ENCODE data around the gene ASPA.

- TF ChIP-seq, protein P1, sequence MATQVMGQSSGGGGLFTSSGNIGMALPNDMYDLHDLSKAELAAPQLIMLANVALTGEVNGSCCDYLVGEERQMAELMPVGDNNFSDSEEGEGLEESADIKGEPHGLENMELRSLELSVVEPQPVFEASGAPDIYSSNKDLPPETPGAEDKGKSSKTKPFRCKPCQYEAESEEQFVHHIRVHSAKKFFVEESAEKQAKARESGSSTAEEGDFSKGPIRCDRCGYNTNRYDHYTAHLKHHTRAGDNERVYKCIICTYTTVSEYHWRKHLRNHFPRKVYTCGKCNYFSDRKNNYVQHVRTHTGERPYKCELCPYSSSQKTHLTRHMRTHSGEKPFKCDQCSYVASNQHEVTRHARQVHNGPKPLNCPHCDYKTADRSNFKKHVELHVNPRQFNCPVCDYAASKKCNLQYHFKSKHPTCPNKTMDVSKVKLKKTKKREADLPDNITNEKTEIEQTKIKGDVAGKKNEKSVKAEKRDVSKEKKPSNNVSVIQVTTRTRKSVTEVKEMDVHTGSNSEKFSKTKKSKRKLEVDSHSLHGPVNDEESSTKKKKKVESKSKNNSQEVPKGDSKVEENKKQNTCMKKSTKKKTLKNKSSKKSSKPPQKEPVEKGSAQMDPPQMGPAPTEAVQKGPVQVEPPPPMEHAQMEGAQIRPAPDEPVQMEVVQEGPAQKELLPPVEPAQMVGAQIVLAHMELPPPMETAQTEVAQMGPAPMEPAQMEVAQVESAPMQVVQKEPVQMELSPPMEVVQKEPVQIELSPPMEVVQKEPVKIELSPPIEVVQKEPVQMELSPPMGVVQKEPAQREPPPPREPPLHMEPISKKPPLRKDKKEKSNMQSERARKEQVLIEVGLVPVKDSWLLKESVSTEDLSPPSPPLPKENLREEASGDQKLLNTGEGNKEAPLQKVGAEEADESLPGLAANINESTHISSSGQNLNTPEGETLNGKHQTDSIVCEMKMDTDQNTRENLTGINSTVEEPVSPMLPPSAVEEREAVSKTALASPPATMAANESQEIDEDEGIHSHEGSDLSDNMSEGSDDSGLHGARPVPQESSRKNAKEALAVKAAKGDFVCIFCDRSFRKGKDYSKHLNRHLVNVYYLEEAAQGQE (IDR thresholded peaks at IDR 0.05; ENCODE audit: low read depth, low read length) = no peak
- TF ChIP-seq CTCF (IDR thresholded peaks at IDR 0.05) (no peak), JUND (IDR thresholded peaks at IDR 0.05) (no peak), CHD2 (IDR thresholded peaks at IDR 0.05; ENCODE audit: low read length, partially characterized antibody) (no peak), POLR2AphosphoS5 (IDR thresholded peaks at IDR 0.05; ENCODE audit: low read depth, low read length) (no peak), ZBTB33 (IDR thresholded peaks at IDR 0.05; ENCODE audit: borderline replicate concordance, low read depth) (no peak), RCOR1 (IDR thresholded peaks at IDR 0.05; ENCODE audit: low read length) (no peak), SIN3A (IDR thresholded peaks at IDR 0.05; ENCODE audit: borderline replicate concordance, low read depth, low read length) (no peak), EP300 (IDR thresholded peaks at IDR 0.05; ENCODE audit: borderline replicate concordance in 1 of 2, low read depth in 1 of 2, low read length in 1 of 2) (no peak), RAD21 (IDR thresholded peaks at IDR 0.05; ENCODE audit: low read length) (no peak), MAX (IDR thresholded peaks at IDR 0.05; ENCODE audit: low read depth) (no peak)
Observed at GRCh38 chr17:3507869-3508268, 32.1 kb downstream of the ASPA start.

Measured in SK-N-SH (cell line).